Adipocyte (in vitro differentiated cells): ENCODE data around the gene LYPD3.

Experiments used
- DNase-seq: peaks from one replicate; pipeline ENCODE4 v3.0.0-alpha.2; 2015; ENCODE audit warnings: low read depth
- H3K27me3 ChIP-seq: replicated peaks from 2 replicates; pipeline ENCODE4 v1.7.0; 2013; ENCODE audit warnings: mild to moderate bottlenecking, low read length, moderate library complexity; ENCODE audit not compliant: control insufficient read depth, insufficient read depth
- H3K36me3 ChIP-seq: 2 replicates; pipeline ENCODE4 v1.7.0; 2013; ENCODE audit warnings: low read length, mild to moderate bottlenecking, moderate library complexity; ENCODE audit not compliant: control insufficient read depth, insufficient read depth, severe bottlenecking
- H3K4me1 ChIP-seq: 2 replicates; pipeline ENCODE4 v1.7.0; 2013; ENCODE audit warnings: mild to moderate bottlenecking, low read length, moderate library complexity; ENCODE audit not compliant: control insufficient read depth, insufficient read depth
- H3K4me3 ChIP-seq: 2 replicates; pipeline ENCODE4 v1.7.0; 2013; ENCODE audit warnings: mild to moderate bottlenecking, low read length, moderate library complexity
- H3K9ac ChIP-seq: 2 replicates; pipeline ENCODE4 v1.7.0; 2013; ENCODE audit warnings: mild to moderate bottlenecking, low read length, moderate library complexity
- H3K9me3 ChIP-seq: 2 replicates; pipeline ENCODE4 v1.7.0; 2013; ENCODE audit warnings: mild to moderate bottlenecking, low read length, moderate library complexity; ENCODE audit not compliant: control insufficient read depth

The LYPD3 gene

DNA sequence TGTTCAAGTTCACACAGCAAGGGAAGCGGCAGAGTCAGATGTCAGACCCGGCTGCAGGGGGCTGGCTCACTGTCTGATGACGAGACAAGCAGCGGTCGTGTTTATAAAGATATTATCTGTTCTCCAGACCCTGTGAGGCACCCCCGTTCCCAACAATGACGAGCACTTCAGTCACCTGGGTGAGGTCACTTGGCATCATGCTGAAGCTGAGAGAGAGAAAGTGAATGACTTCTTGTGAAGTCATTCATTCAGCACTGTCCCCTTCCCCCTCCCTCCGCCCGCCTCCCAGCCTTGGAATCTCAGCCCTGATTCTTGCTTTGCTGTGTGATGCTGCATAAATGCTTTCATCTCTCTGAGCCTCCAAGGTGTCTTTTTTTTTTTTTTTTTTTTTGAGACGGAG is 4.9 kb upstream of the LYPD3 start:
- no peak overlapping the region for H3K4me3 ChIP-seq
- peaks cover 5% of the 10 kb centered on the region for H3K27me3 ChIP-seq
- H3K4me1 ChIP-seq, result peaks cover 25% of the 10 kb centered on the region
- no peaks in the 10 kb centered on the region for H3K36me3 ChIP-seq
- peak; percentile 7 for DNase-seq
- H3K9me3 ChIP-seq, result no peaks in the 10 kb centered on the region
- H3K9ac ChIP-seq, result no peak overlapping the region

DNA sequence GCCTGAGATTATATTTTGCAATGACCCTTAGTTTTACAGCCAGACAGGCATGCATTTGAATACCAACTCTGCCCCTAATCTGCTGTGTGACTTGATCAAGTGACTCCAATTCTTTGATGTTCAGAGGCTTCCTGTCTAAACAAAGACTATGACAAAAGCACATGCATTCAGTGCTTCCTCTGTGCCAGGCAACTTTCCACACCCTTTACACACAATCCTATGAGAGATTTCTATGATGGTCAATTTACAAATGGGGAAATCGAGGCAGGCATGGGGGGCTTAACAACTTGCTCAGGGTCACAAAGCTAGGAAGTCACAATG is 3.7 kb upstream of the LYPD3 start:
- Histone ChIP-seq H3K9me3 (peaks cover 4% of the 10 kb centered on the region), H3K4me3 (no peak overlapping the region), H3K36me3 (no peaks in the 10 kb centered on the region), H3K27me3 (peaks cover 5% of the 10 kb centered on the region), H3K9ac (no peak overlapping the region), H3K4me1 (peaks cover 20% of the 10 kb centered on the region)
- no peak for DNase-seq

DNA sequence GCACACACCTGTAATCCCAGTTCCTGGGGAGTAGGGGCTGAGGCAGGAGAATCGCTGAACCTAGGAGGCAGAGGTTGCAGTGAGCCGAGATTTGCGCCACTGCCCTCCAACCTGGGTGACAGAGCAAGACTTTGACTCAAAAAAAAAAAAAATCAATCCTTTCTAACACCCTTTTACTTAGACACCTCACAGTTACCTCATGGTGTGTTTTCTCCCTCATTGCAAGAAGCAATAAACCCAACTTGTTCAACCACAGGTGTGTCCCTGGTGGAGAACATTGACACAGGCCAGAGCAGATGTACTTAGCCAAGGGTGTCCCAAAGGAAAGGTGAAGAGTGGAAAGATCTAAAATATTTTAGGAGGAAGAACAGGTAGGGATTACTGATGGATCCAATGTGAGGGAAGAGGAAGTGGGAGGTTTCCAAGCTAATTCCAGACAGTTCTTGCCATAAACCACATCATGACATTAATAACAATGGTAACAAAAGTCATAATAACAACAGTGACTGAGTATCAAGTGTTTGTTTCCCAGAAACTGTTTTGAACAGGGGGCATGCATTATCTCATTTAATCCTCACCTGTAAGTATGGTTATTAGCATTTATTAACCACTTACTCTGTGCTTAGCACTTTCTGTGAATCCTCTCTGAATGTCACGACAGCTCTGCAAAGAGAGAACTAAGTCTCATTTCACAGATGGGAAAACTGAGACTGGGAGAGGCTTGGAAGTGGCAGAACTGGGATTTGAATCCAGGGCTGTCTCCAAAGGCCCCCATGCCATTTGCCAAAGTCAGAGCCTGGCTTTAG is 3.1 kb upstream of the LYPD3 start:
- DNase-seq, result no peak
- Histone ChIP-seq H3K4me3 (no peak overlapping the region), H3K9me3 (peaks cover 4% of the 10 kb centered on the region), H3K9ac (no peak overlapping the region), H3K27me3 (peaks cover 5% of the 10 kb centered on the region), H3K36me3 (no peaks in the 10 kb centered on the region), H3K4me1 (peaks cover 20% of the 10 kb centered on the region)

DNA sequence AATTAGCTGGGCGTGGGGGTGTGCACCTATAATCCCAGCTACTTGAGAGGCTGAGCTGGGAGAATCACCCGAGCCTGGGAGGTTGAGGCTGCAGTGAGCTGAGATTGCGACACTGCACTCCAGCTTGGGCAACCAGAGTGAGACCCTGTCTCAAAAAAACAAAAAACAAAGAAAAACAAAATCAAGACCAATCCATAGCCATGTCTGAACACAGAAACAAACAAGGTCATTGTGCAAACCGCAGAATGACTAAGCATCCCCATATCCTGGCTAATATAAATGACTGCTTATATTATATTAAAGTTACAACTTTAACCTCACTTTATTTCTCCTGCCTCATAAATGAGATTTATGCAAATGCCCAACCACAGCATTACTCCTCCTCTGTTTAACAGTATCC is 2.3 kb upstream of the LYPD3 start:
- DNase-seq, result peak; percentile 47
- Histone ChIP-seq H3K4me1 (peaks cover 20% of the 10 kb centered on the region), H3K4me3 (no peak overlapping the region), H3K27me3 (peaks cover 5% of the 10 kb centered on the region), H3K36me3 (no peaks in the 10 kb centered on the region), H3K9ac (no peak overlapping the region), H3K9me3 (peaks cover 4% of the 10 kb centered on the region)

DNA sequence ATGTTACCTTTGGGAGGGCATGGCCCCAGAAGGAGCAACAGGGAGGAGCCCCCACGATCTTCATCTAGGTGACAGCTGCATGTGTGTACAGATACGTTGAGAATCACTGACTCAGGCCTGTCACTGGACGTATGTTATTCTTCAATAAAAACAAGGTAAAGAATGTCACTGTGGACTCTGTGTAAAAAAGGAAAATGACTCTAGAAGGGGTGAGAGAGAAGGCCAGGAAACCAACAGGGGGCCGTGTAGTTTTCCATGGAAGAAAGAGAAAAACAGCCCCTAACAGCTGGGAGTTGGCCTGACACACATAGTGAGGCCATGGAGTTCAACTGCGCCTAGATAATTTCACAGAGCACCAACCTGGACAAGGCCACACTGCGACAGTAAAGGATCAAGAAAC is 1.9 kb upstream of the LYPD3 start:
- Histone ChIP-seq H3K4me1 (peaks cover 20% of the 10 kb centered on the region), H3K9me3 (peaks cover 4% of the 10 kb centered on the region), H3K9ac (no peak overlapping the region), H3K27me3 (peaks cover 5% of the 10 kb centered on the region), H3K4me3 (no peak overlapping the region), H3K36me3 (no peaks in the 10 kb centered on the region)
- no peak for DNase-seq

DNA sequence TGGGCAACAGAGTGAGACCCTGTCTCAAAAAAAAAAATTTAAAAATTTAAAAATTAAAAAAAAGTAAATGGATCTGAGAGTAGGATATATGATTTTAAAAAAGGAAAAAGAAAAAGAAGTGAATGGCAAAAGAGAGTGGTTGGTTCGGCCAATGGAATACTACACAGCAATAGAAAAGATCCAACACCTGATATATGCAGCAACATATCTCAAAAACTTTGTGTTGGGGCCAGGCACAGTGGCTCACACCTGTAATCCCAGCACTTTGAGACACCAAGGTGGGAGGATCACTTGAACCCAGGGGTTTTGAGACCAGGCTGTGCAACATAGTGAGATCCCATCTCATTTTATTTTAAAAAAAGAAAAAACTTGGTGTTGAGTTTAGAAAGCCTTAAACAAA is 1.4 kb upstream of the LYPD3 start:
- Histone ChIP-seq H3K4me3 (no peak overlapping the region), H3K9me3 (peaks cover 4% of the 10 kb centered on the region), H3K4me1 (peaks cover 20% of the 10 kb centered on the region), H3K9ac (no peak overlapping the region), H3K27me3 (peaks cover 5% of the 10 kb centered on the region), H3K36me3 (no peaks in the 10 kb centered on the region)
- no peak for DNase-seq

DNA sequence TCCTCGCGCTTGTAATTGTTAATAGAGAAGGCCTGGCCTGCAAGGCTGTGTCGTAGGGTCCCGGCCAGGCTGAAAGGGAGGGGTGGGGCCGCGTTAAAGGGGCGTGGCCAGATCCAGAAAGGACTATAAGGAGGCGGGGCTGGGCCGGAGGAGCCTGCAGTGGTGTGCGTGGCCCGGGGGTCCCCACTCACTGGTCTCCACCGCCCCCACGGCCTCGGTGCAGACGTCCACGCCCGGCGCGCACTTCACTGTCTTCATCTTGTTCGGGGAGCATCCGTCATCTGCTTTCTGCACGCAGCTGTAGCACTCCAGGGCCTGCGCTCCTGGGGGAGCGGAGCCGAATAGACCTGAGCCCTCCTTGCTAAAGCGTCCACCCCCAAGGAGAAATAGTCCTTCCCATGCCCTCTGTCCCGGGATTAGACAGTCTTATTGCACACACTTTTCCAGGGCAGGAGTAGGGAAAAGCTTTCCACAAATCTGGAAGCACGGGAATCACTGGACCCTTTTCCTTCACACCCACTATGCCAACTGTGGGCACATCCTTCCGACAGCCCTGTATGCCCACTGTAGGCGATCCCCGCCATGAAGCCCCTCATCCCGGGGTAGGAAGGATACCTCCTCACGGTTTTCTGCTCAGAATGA is 1.2 kb downstream of the LYPD3 start:
- DNase-seq, result peak; percentile 83
- Histone ChIP-seq H3K36me3 (no peaks in the 10 kb centered on the region), H3K27me3 (peaks cover 5% of the 10 kb centered on the region)

DNA sequence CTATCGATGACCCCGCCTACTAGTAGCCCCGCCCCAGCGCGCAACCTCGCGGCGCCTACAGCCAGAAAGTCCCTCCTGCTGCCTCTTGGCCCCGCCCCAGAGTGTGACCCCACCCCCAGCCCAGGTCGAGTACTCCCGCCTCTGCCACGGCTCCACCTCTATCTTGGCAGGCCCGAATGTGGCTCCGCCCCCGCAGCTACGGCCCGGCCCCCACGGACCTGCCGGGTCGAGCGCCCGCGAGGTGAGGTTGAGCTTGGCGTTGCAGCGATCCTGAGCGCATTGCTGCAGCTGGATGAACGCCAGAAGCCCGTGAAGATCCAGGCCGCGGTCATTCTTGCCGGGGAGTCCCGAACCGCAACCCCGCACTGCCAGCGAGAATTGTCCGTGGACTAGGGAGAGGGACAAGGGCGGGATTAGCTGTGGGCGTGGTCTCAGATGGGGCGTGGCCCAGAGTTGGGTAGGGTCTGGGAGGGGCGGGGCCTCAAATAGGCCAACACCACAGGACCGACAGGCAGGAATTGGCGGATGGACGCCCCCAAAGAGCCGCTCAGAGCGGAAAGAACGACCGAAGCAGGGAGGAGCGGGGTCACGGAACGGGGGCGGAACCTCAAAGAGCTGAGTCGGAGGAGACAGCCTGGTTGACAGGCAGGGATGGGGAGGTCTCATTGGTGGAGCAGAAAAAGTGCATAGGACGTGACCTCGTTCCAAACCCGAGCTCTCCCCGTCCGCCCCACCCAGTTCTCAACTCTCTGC is 1.9 kb downstream of the LYPD3 start:
- H3K9me3 ChIP-seq, result peaks cover 4% of the 10 kb centered on the region
- H3K27me3 ChIP-seq, result peaks cover 5% of the 10 kb centered on the region
- peak overlapping the region; percentile 84 for H3K4me3 ChIP-seq
- H3K4me1 ChIP-seq, result peaks cover 10% of the 10 kb centered on the region
- H3K9ac ChIP-seq, result peak overlapping the region; percentile 58
- DNase-seq, result peak; percentile 96
- H3K36me3 ChIP-seq, result no peaks in the 10 kb centered on the region

More for the DNA sequence above, 1.2 kb downstream of the LYPD3 start:
- H3K4me3 ChIP-seq, result peak overlapping the region; percentile 84
- H3K9me3 ChIP-seq, result peaks cover 4% of the 10 kb centered on the region
- peak overlapping the region; percentile 58 for H3K9ac ChIP-seq
- peaks cover 17% of the 10 kb centered on the region for H3K4me1 ChIP-seq

DNA sequence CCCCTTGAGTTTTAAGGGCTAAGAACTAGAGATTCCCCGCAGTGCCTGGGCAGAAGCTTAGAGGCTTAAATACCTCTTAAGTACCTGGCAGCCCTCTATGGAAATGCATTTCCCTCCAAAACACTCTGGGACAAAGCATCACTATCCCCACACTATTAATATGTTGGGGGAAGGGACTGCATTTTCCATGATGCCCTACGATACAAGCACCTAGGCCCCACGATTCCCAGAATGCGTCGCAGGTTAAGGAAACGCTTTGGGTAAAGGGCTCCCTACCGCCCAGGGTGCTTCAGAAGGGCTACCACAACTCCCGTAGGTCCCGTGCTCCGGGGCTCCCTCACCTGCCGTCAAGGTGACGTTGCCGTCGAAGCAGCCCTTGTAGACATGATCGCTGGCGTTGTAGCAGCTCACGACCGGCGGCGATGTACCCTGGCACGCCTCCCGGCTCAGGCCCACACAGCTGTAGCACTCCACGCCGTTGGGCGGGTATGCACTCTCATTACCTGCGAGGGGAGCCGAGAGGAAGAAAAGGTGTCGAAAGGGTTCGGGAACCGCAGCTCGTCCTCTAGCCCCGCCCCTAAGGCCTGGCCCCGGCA is 2.5 kb downstream of the LYPD3 start:
- Histone ChIP-seq H3K27me3 (peaks cover 6% of the 10 kb centered on the region), H3K36me3 (no peaks in the 10 kb centered on the region), H3K4me1 (peaks cover 8% of the 10 kb centered on the region), H3K9me3 (peaks cover 4% of the 10 kb centered on the region), H3K9ac (peak overlapping the region; percentile 29), H3K4me3 (peak overlapping the region; percentile 84)
- no peak for DNase-seq

DNA sequence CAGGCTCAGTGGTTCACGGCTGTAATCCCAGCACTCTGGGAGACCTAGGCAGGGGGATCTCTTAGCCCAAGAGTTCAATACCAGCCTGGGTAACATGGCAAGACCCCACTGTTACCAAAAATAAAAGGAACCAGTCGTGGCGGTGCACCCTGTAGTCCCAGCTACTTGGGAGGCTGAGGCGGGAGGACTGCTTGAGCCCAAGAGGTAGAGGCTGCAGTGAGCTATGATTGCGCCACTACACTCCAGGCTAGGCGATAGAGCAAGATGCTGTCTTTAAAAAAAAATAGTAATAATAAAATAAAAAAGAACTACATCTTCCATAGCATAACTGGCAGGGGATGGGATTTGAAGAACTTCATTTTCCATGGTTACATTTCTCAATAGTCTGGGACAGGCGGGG is 3.0 kb downstream of the LYPD3 start:
- H3K4me3 ChIP-seq, result no peak overlapping the region
- no peaks in the 10 kb centered on the region for H3K36me3 ChIP-seq
- no peak for DNase-seq
- H3K27me3 ChIP-seq, result peaks cover 8% of the 10 kb centered on the region
- peaks cover 4% of the 10 kb centered on the region for H3K9me3 ChIP-seq
- no peak overlapping the region for H3K9ac ChIP-seq
- H3K4me1 ChIP-seq, result peaks cover 4% of the 10 kb centered on the region

DNA sequence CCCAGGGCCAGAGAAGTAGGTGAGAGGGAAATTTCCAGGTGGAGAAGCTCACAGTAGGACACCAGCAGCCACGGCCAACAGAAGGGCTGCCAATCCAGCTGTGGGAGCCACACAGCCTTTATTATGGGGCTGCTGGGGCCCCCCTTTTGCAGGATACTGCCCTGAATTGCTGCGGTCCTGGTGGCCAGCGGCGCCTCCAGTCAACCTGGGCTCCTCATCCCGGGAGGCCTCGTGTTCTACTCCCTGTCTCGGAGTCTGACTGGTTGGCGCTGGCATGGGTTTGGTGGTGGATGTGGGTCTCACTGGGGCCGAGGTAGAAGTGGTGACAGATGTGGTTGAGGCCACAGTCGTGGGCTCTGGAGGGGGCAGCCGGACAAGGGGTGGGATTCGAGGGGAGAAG is 4.1 kb downstream of the LYPD3 start:
- Histone ChIP-seq H3K36me3 (no peaks in the 10 kb centered on the region), H3K27me3 (peaks cover 8% of the 10 kb centered on the region), H3K4me1 (peaks cover 4% of the 10 kb centered on the region), H3K9me3 (peaks cover 4% of the 10 kb centered on the region), H3K4me3 (no peak overlapping the region), H3K9ac (no peak overlapping the region)
- DNase-seq, result no peak
